OCI-LY1 (cell line): Measurements from ENCODE around the gene TNPO3.

Experiments used
- H2AFZ ChIP-seq: fragments of 200-600 bp; sonication (generic), shearing (Covaris generic); 2 replicates; pipeline ENCODE4 v1.6.0; 2014; ENCODE audit warnings: antibody characterized with exemption, mild to moderate bottlenecking, low read length
- H3F3A ChIP-seq: fragments of 200-600 bp; sonication (generic), shearing (Covaris generic); 2 replicates; pipeline ENCODE4 v1.6.0; 2014; ENCODE audit warnings: mild to moderate bottlenecking, antibody characterized with exemption, low read length, moderate library complexity; ENCODE audit not compliant: insufficient read depth
- H3K27ac ChIP-seq: fragments of 200-600 bp; sonication (generic); 2 replicates; pipeline ENCODE4 v1.5.1; 2014; ENCODE audit warnings: low read length, mixed run types, mild to moderate bottlenecking, low read depth; ENCODE audit not compliant: poor library complexity, severe bottlenecking
- H3K27me3 ChIP-seq: fragments of 200-600 bp; sonication (generic); 2 replicates; pipeline ENCODE4 v1.6.0; 2014; ENCODE audit warnings: antibody characterized with exemption, mild to moderate bottlenecking, low read length, moderate library complexity; ENCODE audit not compliant: insufficient read depth
- H3K36me3 ChIP-seq: fragments of 200-600 bp; sonication (generic); 2 replicates; pipeline ENCODE4 v1.6.1; 2014; ENCODE audit warnings: mild to moderate bottlenecking, antibody characterized with exemption, low read length, moderate library complexity, mixed read lengths; ENCODE audit not compliant: insufficient read depth
- H3K4me1 ChIP-seq: fragments of 200-600 bp; sonication (generic); 2 replicates; pipeline ENCODE4 v1.5.1; 2014; ENCODE audit warnings: mild to moderate bottlenecking, low read length, moderate library complexity; ENCODE audit not compliant: insufficient read depth, severe bottlenecking
- H3K4me2 ChIP-seq: fragments of 200-600 bp; sonication (generic), shearing (Covaris generic); 2 replicates; pipeline ENCODE4 v1.6.1; 2014; ENCODE audit warnings: low read length
- H3K4me3 ChIP-seq: fragments of 200-600 bp; sonication (generic); 2 replicates; pipeline ENCODE4 v1.5.1; 2014; ENCODE audit warnings: low read length, low read depth, mild to moderate bottlenecking, mixed read lengths; ENCODE audit not compliant: poor library complexity, severe bottlenecking
- H3K79me2 ChIP-seq: fragments of 200-600 bp; shearing (Covaris generic); 2 replicates; pipeline ENCODE4 v1.6.1; 2016; ENCODE audit warnings: mixed run types, low read length, mixed read lengths; ENCODE audit not compliant: insufficient read depth
- H3K9ac ChIP-seq: fragments of 200-600 bp; sonication (generic), shearing (Covaris generic); 2 replicates; pipeline ENCODE4 v1.6.1; 2014; ENCODE audit warnings: mild to moderate bottlenecking, low read length, mixed read lengths
- H3K9me2 ChIP-seq: fragments of 200-600 bp; sonication (generic), shearing (Covaris generic); 2 replicates; pipeline ENCODE4 v1.6.1; 2014; ENCODE audit warnings: low read depth, mild to moderate bottlenecking, low read length, mixed read lengths
- H3K9me3 ChIP-seq: fragments of 200-600 bp; shearing (Covaris generic); 2 replicates; pipeline ENCODE4 v1.6.1; 2014; ENCODE audit warnings: low read length, mixed read lengths
- H4K20me1 ChIP-seq: fragments of 200-600 bp; sonication (generic), shearing (Covaris generic); 2 replicates; pipeline ENCODE4 v1.6.0; 2016; ENCODE audit warnings: mild to moderate bottlenecking, low read length; ENCODE audit not compliant: insufficient read depth
- CTCF ChIP-seq: fragments of 200-600 bp; sonication (generic), shearing (Covaris generic); IDR thresholded peaks from 2 replicates; pipeline ENCODE4 v1.5.1; 2017; ENCODE audit warnings: mild to moderate bottlenecking, antibody characterized with exemption, low read length, moderate library complexity, mixed read lengths
- EZH2 ChIP-seq: fragments of 200-600 bp; sonication (generic), shearing (Covaris generic); IDR thresholded peaks from 2 replicates; pipeline ENCODE4 v1.8.0; 2017; ENCODE audit warnings: borderline replicate concordance, mixed run types, mild to moderate bottlenecking, antibody characterized with exemption, low read length, moderate library complexity, mixed read lengths

The TNPO3 gene

DNA sequence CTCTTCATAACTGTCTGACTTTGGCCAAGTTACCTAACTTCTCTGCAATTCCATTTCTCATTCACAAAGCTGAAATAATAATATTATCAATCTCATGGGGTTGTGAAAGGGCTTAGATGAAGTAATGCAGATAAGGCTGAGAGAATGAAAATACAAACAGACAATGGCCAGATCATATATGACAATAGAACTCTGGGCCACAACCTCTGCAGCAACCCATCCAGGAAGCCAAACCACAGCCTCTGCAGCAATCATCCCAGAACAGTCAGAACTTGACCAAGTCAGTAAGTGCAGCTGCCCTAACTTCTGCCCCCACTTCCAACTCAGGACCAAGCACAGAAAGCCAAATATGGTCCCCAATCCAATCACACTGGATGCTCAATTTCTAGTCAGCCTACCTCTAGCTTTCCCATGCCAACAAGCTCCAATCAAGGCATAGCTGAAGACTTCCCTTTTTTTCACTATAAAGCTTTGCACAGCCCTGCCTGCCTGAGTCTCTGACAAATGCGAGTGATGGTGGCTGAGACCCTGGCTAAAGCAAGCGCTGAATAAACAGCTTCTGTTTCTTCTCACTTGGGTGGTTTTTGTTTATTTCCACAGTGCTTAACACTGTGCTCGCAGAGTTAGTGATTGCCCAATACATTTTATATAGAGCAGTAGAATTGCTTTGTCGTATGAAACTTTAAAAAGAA is 34.8 kb upstream of the TNPO3 start:
- H3K9me3 ChIP-seq: no peaks in the 10 kb centered on the region
- no peak overlapping the region for H3K27ac ChIP-seq
- no peak for TF ChIP-seq CTCF
- no peak for TF ChIP-seq EZH2
- no peaks in the 10 kb centered on the region for H3F3A ChIP-seq
- peaks cover 27% of the 10 kb centered on the region for H3K4me1 ChIP-seq
- H3K79me2 ChIP-seq: no peaks in the 10 kb centered on the region
- no peaks in the 10 kb centered on the region for H3K36me3 ChIP-seq
- no peak overlapping the region for H3K9ac ChIP-seq
- H4K20me1 ChIP-seq: no peaks in the 10 kb centered on the region
- H2AFZ ChIP-seq: no peak overlapping the region
- H3K4me2 ChIP-seq: no peak overlapping the region; the same call in 1 of the 2 replicates
- H3K27me3 ChIP-seq: no peaks in the 10 kb centered on the region
- H3K4me3 ChIP-seq: no peak overlapping the region
- H3K9me2 ChIP-seq: no peaks in the 10 kb centered on the region

DNA sequence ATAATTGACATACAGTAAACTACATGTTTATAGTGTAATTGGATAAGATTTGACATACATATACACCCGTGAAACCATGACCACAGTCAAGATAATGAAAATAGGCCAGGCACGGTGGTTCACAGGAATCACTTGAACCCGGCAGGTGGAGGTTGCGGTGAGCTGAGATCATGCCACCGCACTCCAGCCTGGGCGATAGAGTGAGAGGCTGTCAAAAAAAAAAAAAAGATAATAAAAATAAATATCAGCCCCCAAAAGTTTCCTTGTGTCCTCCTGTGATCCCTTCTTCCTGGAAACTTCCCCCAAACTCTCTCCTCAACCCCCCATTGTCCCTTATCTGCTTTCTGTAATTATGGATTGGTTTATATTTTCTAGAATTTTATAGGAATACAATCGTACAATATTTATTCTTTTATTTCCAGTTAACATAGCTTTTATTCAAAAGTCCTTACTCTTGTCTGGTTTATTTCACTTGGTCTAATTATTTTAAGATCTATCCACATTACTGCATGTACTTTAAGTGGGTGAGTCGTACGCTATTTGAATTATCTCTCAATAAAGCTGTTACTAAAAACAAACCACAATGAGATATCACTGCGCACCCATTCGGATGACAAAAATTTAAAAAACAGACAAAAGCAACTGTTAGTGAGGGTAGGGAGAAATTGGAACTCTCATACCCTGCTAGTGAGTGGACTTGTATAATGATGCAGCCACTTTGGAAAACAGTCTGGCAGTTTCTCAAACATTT is 30.1 kb upstream of the TNPO3 start:
- Histone ChIP-seq H4K20me1 (no peaks in the 10 kb centered on the region), H3F3A (no peaks in the 10 kb centered on the region), H3K27me3 (no peaks in the 10 kb centered on the region; the same call in 1 of the 2 replicates), H3K79me2 (no peaks in the 10 kb centered on the region), H3K9me2 (no peaks in the 10 kb centered on the region), H3K4me3 (no peak overlapping the region), H3K27ac (no peak overlapping the region), H3K4me1 (peaks cover 6% of the 10 kb centered on the region), H3K36me3 (no peaks in the 10 kb centered on the region), H3K9me3 (no peaks in the 10 kb centered on the region), H2AFZ (no peak overlapping the region), H3K4me2 (no peak overlapping the region), H3K9ac (no peak overlapping the region)
- TF ChIP-seq EZH2: no peak
- TF ChIP-seq CTCF: no peak

DNA sequence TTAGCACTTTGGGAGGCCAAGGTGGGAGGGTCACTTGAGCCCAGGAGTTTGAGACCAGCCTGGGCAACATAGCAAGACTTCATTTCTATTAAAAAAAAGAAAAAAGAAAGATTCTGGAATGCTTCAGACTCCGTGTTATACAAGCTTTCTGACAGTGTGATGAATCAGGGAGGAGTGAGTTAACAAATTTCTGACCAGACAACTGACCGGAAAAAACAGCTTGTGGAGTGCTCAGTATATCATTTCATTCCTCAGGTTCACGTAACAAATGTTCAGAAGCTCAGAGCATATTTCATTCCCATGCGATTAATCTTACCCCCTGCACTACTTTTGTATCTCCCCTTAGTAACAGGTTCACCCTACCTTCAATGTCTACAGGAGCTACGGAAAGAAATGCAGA is 28.6 kb upstream of the TNPO3 start:
- no peak overlapping the region for H3K4me3 ChIP-seq
- H3K27me3 ChIP-seq: no peaks in the 10 kb centered on the region; the same call in 1 of the 2 replicates
- no peaks in the 10 kb centered on the region for H3K36me3 ChIP-seq
- H3K4me1 ChIP-seq: no peaks in the 10 kb centered on the region
- no peak overlapping the region for H2AFZ ChIP-seq
- H4K20me1 ChIP-seq: no peaks in the 10 kb centered on the region
- no peak overlapping the region for H3K27ac ChIP-seq
- H3K4me2 ChIP-seq: no peak overlapping the region
- H3F3A ChIP-seq: no peaks in the 10 kb centered on the region
- TF ChIP-seq CTCF: no peak
- TF ChIP-seq EZH2: no peak
- no peaks in the 10 kb centered on the region for H3K9me2 ChIP-seq
- H3K79me2 ChIP-seq: no peaks in the 10 kb centered on the region
- no peak overlapping the region for H3K9ac ChIP-seq
- H3K9me3 ChIP-seq: no peaks in the 10 kb centered on the region
